Measurements from ENCODE around the gene EXTL2.
"Not testable (repeated sequence)": the region's sequence is repeated elsewhere in the genome, so short reads cannot be mapped to it uniquely, and the experiment has no call there.

The EXTL2 gene

GRCh38 chr1:100855116-100855515 is 39.5 kb downstream of the EXTL2 start:
- not testable (repeated sequence) for DNase-seq (ENCODE audit: low spot score)

- no peak for DNase-seq (ENCODE audit: low spot score)
Measured at GRCh38 chr1:100852976-100853375, 41.7 kb downstream of the EXTL2 start.

DNA sequence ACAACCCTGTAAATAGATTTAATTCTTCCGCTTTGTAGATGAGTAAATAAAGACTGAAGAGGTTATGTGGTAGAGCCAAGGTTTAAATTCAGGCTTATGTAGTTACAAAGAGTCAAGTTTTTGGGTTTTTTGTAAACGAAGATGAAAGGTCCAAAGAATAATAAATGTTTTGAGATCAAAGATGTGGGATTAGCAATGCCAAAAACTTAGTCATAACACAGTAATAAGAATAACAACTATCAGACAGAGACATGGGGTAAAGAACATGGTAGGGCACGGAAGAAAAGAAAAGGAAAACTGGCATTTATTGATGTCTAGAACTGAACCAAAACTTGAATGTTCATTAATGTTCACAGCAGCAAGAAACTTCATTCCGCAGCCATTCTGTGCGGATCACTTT is 42.9 kb downstream of the EXTL2 start:
- no peak for DNase-seq (ENCODE audit: low spot score)

- DNase-seq (ENCODE audit: low spot score) = no peak
Measured at GRCh38 chr1:100847361-100848082, 47.1 kb downstream of the EXTL2 start.

- DNase-seq (ENCODE audit: low spot score) = not testable (repeated sequence)
Measured at GRCh38 chr1:100843160-100843559, 51.5 kb downstream of the EXTL2 start.

- DNase-seq (ENCODE audit: low spot score) = no peak
Measured at GRCh38 chr1:100835866-100836842, 58.5 kb downstream of the EXTL2 start.

DNA sequence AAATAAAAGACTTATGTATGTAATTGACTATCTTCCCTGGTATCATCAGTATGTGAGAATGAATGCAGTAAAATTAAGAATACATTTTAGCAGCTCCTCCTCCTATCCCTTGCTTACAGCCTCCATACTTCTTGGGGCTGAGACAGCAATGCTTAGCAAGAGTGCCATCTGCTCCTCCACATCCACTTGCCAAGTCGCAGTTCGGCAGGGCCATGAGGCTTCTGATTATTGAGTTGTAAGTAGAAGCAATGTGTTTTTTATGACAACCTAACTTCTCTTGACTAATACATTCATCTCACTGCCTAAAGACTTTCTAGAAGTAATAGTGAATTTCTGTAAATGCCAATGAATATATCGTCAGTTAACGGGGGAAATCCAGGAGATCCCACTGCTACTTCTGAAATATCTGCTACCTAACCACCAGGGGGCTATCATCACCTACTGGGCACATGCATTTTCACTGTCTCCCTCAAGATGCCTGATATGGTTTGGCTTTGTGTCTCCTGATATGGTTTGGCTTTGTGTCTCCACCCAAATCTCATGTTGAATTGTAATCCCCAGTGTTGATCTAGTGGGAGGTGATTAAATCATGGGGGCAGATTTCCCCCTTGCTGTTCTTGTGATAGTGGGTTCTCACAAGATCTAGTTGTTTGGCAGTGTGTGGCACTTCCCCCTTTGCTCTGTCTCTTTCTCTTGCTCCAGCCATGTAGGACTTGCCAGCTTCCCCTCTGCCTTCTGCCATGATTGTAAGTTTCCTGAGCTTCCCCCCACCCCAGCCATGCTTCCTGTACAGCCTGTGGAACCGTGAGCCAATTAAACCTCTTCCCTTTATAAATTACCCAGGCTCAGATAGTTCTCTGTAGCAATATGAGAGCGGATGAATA is 59.6 kb downstream of the EXTL2 start:
- DNase-seq (ENCODE audit: low spot score) = no peak

DNA sequence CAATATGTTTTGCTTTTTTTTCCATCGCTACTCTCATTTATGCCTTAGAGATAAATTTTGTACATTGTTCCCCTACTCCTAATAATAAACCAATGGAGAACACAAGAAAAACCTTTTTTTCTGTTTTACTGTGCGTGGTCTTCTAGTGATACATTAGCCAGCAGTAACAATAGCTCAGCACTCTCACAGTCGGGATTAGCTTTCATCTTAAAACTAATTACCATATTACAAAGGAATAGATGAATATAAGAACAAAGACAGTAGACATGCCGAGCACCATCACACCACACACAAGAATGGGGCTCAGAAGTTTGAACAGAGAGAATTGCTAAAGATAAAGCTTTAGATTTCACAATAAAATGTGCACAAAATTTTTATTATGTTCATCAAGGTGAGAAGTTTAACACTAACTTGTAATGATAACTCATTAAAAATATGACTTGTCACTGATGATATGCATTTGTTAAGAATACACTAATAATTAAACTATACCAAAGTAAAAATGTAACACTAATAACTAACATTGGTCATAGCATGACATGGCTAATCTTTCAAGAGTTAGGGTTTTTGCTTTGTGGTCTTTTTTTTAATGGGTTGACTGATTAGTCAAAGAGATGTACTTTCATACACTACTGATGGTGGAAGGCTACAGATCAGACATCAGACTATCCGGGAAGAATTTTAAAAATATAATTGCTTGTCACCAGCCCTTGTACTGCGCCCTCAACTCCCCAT is 61.8 kb downstream of the EXTL2 start:
- no peak for DNase-seq (ENCODE audit: low spot score)

- DNase-seq (ENCODE audit: low spot score) = not testable (repeated sequence)
Measured at GRCh38 chr1:100825666-100826065, 69.0 kb downstream of the EXTL2 start.

Data from putamen (tissue), 1 donor.